Coronary artery (tissue), 2 donors: ENCODE measurements around the gene SPATA9.
A peak's percentile ranks its signal among the peaks of the same experiment; 100 is the strongest.

ENCODE experiments used
- DNase-seq: peaks from one replicate; pipeline ENCODE4 v3.0.0-alpha.2; 2017; ENCODE audit warnings: low spot score
- H3K27ac ChIP-seq, 2 donors: fragments of 200-600 bp; sonication (generic); one replicate each; pipeline ENCODE4 v1.5.1; 2016 to 2019
- H3K4me3 ChIP-seq: fragments of 200-600 bp; sonication (generic); 2 replicates; pipeline ENCODE4 v1.5.1; 2016; ENCODE audit warnings: mild to moderate bottlenecking, moderate library complexity
- CTCF ChIP-seq: fragments of 200-600 bp; sonication (generic); IDR thresholded peaks from one replicate; pipeline ENCODE4 v1.5.1; 2019; ENCODE audit warnings: antibody characterized with exemption

Gene SPATA9

GRCh38 chr5:95669985-95670384 is 12.8 kb downstream of the SPATA9 start:
- H3K27ac ChIP-seq, result peak overlapping the region in 1 of 2 donors; percentile 38

DNA sequence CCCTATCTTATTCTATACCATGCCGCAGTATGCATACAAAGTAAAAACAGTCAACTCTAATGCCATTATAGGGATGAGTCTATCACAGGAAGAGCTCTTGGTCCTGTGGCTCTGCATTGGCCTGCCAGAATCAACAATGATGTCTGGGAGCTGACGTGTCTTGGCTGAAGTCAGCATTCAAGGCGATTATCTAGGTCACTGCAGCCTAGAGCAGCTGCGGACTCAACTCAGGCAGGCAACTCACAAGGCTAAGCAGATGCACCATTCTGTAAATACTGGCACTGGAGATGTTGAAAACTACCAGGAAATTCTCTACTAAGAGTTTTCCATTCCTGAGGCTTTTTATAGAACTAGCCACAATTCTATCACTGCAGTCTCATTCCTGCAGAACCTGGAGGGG is 13.3 kb downstream of the SPATA9 start:
- peak overlapping the region in 1 of 2 donors; percentile 38 for H3K27ac ChIP-seq
- no peak for DNase-seq
- H3K4me3 ChIP-seq, result no peak overlapping the region
- no peak for TF ChIP-seq CTCF

More at GRCh38 chr5:95669985-95670384, 12.8 kb downstream of the SPATA9 start:
- TF ChIP-seq CTCF, result no peak
- DNase-seq, result no peak
- no peak overlapping the region for H3K4me3 ChIP-seq

GRCh38 chr5:95668728-95669127 is 14.1 kb downstream of the SPATA9 start:
- Histone ChIP-seq H3K4me3 (no peak overlapping the region), H3K27ac (no peak overlapping the region)
- no peak for DNase-seq
- TF ChIP-seq CTCF, result no peak

GRCh38 chr5:95668216-95668615 is 14.6 kb downstream of the SPATA9 start:
- H3K27ac ChIP-seq, result no peak overlapping the region
- DNase-seq, result no peak
- H3K4me3 ChIP-seq, result no peak overlapping the region
- no peak for TF ChIP-seq CTCF

- no peak for TF ChIP-seq CTCF
- H3K27ac ChIP-seq, result no peak overlapping the region
- no peak for DNase-seq
- no peak overlapping the region for H3K4me3 ChIP-seq
Observed at GRCh38 chr5:95667678-95668077, 15.1 kb downstream of the SPATA9 start.

DNA sequence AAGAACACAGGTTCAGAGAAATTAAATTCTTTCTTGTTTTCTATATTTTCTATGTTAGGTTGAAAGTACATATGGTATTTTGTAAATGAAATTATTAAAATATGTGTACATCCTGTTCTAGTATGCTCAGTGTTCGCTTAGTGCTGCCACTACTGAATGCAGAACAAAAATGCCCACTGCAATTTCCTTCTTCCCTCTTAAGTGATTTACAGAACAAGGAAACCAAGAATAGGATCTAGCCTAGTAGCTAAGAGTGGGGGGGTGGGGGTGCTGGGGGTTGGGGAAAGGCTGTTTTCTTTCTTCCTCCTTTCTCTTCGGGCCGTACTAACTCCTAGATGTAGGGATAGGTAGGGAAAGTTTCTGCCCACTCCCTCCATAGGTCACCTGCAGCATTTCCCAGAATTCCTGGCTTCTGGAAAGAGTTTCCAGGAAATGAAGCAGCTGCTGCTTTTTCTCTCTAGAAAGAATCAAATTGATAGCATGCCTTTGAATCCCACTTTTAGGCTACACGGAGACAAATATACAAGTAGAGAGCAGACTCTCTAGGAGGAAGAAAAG is 15.7 kb downstream of the SPATA9 start:
- Histone ChIP-seq H3K4me3 (no peak overlapping the region), H3K27ac (no peak overlapping the region)
- TF ChIP-seq CTCF, result no peak
- DNase-seq, result no peak

- no peak for DNase-seq
- H3K27ac ChIP-seq, result no peak overlapping the region
- TF ChIP-seq CTCF, result peak; percentile 46
- H3K4me3 ChIP-seq, result no peak overlapping the region
Observed at GRCh38 chr5:95664204-95664786, 18.5 kb downstream of the SPATA9 start.
